ENCODE results near the gene ERI3. TPM values are rescaled to one million over a fixed set of nuclear protein-coding genes. Genes with fewer than 3 reads are reported as not detected.

Gene ERI3
- total RNA-seq, 4 donors from 2014 or later: 28.8 to 63.2 (median 45.0) TPM

DNA sequence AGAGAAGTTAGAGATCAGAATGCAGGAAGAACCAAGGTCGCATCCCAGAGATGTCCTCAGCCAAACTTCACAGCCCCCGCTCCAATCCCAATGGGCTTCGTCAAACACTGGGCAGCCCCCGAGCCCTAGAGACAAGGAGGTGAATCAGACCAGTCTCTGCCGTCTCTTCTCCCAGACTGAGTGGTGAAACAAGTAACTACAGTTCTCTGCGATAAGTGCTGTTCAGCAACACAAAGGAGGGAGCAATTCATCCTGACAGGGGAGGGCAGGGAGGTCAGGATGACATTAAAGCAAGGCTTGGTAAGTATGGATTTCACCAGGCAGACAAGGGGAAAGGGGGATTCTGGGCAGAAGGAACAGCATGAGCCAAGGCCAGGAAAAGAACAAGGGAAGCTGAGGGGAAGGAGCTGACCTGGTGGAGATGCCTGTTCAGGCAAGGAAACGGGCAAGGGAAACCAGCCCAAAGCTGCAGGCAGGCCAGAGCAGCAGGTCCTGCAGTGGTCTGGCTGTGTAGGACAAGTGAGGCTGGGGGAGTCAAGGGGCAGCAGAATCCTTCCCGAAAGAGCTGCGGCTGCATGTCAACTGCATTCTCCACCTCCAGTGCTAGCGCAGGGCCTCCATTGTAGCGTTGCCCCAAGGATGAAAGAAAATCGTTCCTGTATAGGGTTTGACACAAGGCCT lies 13.6 kb upstream of the ERI3 start:
- TF ChIP-seq, protein P1, sequence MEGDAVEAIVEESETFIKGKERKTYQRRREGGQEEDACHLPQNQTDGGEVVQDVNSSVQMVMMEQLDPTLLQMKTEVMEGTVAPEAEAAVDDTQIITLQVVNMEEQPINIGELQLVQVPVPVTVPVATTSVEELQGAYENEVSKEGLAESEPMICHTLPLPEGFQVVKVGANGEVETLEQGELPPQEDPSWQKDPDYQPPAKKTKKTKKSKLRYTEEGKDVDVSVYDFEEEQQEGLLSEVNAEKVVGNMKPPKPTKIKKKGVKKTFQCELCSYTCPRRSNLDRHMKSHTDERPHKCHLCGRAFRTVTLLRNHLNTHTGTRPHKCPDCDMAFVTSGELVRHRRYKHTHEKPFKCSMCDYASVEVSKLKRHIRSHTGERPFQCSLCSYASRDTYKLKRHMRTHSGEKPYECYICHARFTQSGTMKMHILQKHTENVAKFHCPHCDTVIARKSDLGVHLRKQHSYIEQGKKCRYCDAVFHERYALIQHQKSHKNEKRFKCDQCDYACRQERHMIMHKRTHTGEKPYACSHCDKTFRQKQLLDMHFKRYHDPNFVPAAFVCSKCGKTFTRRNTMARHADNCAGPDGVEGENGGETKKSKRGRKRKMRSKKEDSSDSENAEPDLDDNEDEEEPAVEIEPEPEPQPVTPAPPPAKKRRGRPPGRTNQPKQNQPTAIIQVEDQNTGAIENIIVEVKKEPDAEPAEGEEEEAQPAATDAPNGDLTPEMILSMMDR (IDR thresholded peaks at IDR 0.05): no peak
- no peak for TF ChIP-seq POLR2A (IDR thresholded peaks at IDR 0.05)
- DNase-seq: no peak
- Histone ChIP-seq H3K4me1 (no peaks in the 10 kb centered on the region), H3K9me3 (no peaks in the 10 kb centered on the region), H3K27ac (no peak overlapping the region), H3K27me3 (no peaks in the 10 kb centered on the region), H3K36me3 (no peaks in the 10 kb centered on the region), H3K4me3 (replicated peaks in 1 of 3) (no peak overlapping the region)
- 81 to 88% methylated on average over 11 to 12 of the region's 12 CpGs for WGBS, 2 donors
- intact Hi-C loops (cut with DNase I): no loop called here

DNA sequence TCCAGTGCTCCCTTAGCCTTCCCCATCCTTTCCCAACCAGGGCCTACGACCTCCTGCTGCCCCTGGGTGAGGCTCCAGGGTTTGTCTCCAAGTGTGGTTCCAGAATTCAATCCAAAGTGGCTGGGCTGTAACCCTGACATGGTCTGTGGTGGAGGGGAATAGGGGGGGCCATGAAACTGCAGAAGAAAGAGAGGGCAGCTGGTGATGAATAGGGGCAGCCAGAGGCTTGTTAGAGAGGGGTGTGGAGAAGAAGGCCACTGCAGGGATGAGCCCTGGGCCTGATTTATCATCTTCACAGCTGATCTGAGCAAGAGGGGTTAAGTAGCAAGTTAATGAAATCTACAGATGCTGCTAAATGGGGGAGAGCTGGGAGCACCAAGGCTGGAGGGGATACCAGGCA lies 12.9 kb upstream of the ERI3 start:
- Histone ChIP-seq H3K27me3 (no peaks in the 10 kb centered on the region), H3K4me3 (replicated peaks in 1 of 3) (no peak overlapping the region), H3K27ac (no peak overlapping the region), H3K4me1 (no peaks in the 10 kb centered on the region), H3K9me3 (no peaks in the 10 kb centered on the region), H3K36me3 (no peaks in the 10 kb centered on the region)
- TF ChIP-seq, protein P1 (IDR thresholded peaks at IDR 0.05): no peak
- no peak for TF ChIP-seq POLR2A (IDR thresholded peaks at IDR 0.05)
- DNase-seq: no peak
- 80 to 89% methylated on average over 1 of the region's 1 CpG for WGBS, 2 donors
- intact Hi-C loops (cut with DNase I): no loop called here

DNA sequence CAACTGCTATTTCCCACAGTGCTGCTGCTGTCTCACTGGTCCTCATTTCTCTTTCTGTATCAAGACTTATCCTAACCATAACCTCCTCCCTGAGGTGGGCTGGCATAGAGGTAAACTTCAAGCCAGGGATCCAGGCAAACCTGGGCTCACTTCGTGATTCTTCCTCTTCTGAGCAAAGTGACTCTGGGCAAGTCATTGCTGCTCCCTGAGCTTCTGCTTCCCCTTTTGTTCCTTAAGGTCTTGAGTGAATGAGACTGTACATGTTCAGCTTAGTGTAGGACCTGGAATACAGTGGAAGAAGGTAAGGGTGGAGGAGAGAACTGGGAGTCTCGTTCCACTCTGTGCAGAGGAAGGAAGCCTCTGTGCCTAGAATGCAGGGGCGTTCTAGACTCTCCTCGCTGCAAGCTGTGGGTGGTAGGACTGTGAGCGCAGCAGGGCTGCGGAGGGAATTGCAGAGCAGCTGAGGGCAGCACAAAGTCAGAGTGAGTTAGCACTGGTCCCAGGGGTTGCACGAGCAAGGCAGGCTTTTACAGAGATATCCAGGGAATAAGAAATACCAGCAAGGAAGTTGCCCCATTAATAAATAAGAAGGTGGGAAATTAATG lies 11.4 kb upstream of the ERI3 start:
- WGBS, 2 donors: 86 to 87% methylated on average over 7 of the region's 7 CpGs
- no peaks in the 10 kb centered on the region for H3K36me3 ChIP-seq

DNA sequence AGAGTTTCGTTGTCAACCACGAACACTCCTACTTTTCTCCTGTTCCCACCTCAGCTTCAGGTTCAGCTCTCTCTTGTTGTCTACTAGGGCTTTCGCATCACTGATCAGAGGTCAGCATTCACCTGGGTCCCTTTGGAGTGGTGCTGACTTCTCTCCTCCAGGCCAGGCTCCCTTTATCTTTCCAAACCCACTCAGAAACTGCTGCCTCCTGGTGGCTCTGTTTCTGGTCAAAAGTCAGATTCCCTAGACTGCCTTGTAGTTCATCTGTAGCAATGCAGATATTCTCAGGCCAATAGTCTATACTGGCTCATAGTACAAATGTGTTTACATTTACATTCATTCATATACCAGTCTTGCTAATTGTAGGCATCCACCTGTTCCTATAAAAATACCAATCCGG lies 6.4 kb upstream of the ERI3 start:
- no peak overlapping the region for H3K27ac ChIP-seq
- no peaks in the 10 kb centered on the region for H3K4me1 ChIP-seq
- intact Hi-C loops (cut with DNase I): no loop called here
- H3K27me3 ChIP-seq: no peaks in the 10 kb centered on the region
- WGBS, 2 donors: 70 to 77% methylated on average over 4 of the region's 4 CpGs
- no peak for DNase-seq
- no peak for TF ChIP-seq POLR2A (IDR thresholded peaks at IDR 0.05)
- TF ChIP-seq, protein P1 (IDR thresholded peaks at IDR 0.05): no peak
- no peaks in the 10 kb centered on the region for H3K36me3 ChIP-seq
- no peaks in the 10 kb centered on the region for H3K9me3 ChIP-seq
- H3K4me3 ChIP-seq (replicated peaks in 1 of 3): no peak overlapping the region

More for the DNA sequence above, 11.4 kb upstream of the ERI3 start:
- intact Hi-C loops (cut with DNase I): no loop called here
- DNase-seq: no peak
- H3K4me1 ChIP-seq: no peaks in the 10 kb centered on the region
- H3K4me3 ChIP-seq (replicated peaks in 1 of 3): no peak overlapping the region
- no peaks in the 10 kb centered on the region for H3K27me3 ChIP-seq
- TF ChIP-seq, protein P1 (IDR thresholded peaks at IDR 0.05): no peak
- no peak for TF ChIP-seq POLR2A (IDR thresholded peaks at IDR 0.05)
- H3K9me3 ChIP-seq: no peaks in the 10 kb centered on the region
- H3K27ac ChIP-seq: no peak overlapping the region

DNA sequence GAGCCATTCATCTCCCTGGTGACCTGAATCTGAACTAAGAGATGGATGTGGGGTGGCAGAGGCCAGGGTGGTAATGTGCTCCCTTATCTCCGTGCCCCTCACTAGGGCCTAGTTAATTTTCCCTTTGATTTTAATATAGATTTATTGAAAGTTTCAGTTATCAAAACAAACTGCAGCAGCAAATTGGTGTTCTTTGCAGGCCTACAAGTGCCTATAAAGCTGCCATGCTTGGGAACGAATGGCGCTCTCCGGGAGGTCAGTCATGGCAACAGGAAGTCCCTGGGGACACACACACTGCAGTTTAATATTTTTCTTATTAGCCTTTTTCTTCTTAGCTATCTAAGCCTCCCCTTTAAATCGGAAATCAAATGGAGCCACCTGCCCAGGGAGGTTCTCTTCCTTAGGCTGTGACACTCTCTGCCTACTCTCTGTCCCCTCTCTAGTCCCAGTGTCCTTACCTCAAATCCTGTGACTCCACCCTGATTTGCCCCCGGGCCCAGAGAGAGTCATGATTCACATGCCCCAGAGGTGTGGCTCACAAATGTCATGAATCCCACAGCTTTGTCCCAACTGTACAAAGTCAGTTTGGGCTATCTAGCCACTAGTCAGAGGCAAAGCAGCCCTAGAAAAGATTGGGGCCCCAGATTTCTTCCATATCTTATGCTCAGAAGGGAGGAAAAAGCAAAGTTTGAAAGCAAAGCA lies 4.3 kb upstream of the ERI3 start:
- 80 to 84% methylated on average over 6 of the region's 6 CpGs for WGBS, 2 donors
- TF ChIP-seq POLR2A (IDR thresholded peaks at IDR 0.05): no peak
- TF ChIP-seq, protein P1 (IDR thresholded peaks at IDR 0.05): no peak
- no peaks in the 10 kb centered on the region for H3K9me3 ChIP-seq

More for the DNA sequence above, 4.3 kb upstream of the ERI3 start:
- H3K27me3 ChIP-seq: no peaks in the 10 kb centered on the region
- no peaks in the 10 kb centered on the region for H3K36me3 ChIP-seq
- intact Hi-C loops (cut with DNase I): no loop called here
- no peak overlapping the region for H3K4me3 ChIP-seq (replicated peaks in 1 of 3)
- H3K27ac ChIP-seq: no peak overlapping the region
- H3K4me1 ChIP-seq: peaks cover 1 to 2% of the 10 kb centered on the region in 2 donors
- no peak for DNase-seq

Measured in thyroid gland (tissue), 4 donors.